ENCODE measurements around the gene GNA14. TPM values are rescaled to one million over a fixed set of nuclear protein-coding genes. Genes with fewer than 3 reads are reported as not detected.
A peak's percentile ranks its signal among the peaks of the same experiment; 100 is the strongest.
"Not testable (repeated sequence)": the region's sequence is repeated elsewhere in the genome, so short reads cannot be mapped to it uniquely, and the experiment has no call there.

Gene GNA14
- total RNA-seq, 1 donor from 2014 or later = 1.2 TPM

GRCh38 chr9:77495834-77496671 is 152.1 kb downstream of the GNA14 start:
- peak; percentile 26 for DNase-seq (ENCODE audit: low spot score)

DNA sequence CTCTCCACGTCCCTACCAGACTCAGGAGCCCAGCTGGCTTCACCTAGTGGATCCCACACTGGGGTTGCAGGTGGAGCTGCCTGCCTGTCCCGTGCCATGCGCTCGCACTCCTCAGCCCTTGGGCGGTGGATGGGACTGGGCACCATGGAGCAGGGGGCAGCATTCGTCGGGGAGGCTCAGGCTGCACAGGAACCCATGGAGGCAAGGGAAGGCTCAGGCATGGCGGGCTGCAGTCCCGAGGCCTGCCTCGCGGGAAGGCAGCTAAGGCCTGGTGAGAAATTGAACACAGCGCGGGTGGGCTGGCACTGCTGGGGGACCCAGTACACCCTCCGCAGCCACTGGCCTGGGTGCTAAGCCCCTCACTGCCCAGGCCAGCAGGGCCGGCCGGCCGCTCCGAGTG is 157.8 kb downstream of the GNA14 start:
- DNase-seq (ENCODE audit: low spot score) = not testable (repeated sequence)

GRCh38 chr9:77489405-77490163 is 158.5 kb downstream of the GNA14 start:
- DNase-seq (ENCODE audit: low spot score) = not testable (repeated sequence)

GRCh38 chr9:77488439-77489126 is 159.5 kb downstream of the GNA14 start:
- DNase-seq (ENCODE audit: low spot score) = no peak

GRCh38 chr9:77486968-77487367 is 161.2 kb downstream of the GNA14 start:
- no peak for DNase-seq (ENCODE audit: low spot score)

GRCh38 chr9:77486463-77486862 is 161.7 kb downstream of the GNA14 start:
- DNase-seq (ENCODE audit: low spot score) = no peak

GRCh38 chr9:77475641-77476473 is 172.3 kb downstream of the GNA14 start:
- no peak for DNase-seq (ENCODE audit: low spot score)

DNA sequence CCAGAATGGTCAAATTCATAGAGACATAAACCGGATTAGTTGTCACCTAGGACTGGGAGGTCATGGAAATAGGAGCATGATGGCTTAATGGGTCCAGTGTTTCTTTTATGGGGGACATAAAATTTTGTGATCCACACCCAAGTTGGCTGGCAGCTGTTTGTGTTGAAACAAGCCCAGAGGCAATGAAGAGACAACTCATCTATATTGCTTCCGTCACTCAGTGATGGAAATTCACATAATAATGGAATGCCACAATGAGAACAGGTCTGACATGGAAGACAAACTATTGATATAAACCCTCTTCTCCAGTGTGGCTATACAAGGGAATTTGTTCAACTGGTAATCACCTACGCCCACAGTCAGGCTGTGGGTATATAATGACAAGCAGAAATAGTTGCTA is 173.2 kb downstream of the GNA14 start:
- DNase-seq (ENCODE audit: low spot score) = no peak

- DNase-seq (ENCODE audit: low spot score) = no peak
These were observed 175.5 kb downstream of the GNA14 start for GRCh38 chr9:77472646-77473045.

DNA sequence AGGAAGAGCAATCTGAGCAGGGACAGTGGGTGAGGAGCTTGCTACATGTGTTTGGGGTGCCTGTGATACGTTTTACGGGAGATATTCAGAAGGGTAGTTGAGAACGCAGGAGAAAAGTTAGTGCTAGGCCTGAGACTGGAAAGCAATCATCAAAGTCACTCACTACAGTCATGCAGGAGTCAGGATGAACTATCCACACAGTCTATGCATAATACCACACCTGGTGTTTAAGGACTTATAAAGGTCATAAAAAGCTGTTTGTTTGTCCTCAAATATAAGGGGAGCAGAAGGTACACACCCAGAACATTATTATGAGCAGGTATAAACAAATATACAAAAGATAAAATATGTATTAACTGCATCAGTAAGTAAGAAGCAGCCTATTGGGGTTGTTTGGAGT is 176.6 kb downstream of the GNA14 start:
- DNase-seq (ENCODE audit: low spot score) = no peak

DNA sequence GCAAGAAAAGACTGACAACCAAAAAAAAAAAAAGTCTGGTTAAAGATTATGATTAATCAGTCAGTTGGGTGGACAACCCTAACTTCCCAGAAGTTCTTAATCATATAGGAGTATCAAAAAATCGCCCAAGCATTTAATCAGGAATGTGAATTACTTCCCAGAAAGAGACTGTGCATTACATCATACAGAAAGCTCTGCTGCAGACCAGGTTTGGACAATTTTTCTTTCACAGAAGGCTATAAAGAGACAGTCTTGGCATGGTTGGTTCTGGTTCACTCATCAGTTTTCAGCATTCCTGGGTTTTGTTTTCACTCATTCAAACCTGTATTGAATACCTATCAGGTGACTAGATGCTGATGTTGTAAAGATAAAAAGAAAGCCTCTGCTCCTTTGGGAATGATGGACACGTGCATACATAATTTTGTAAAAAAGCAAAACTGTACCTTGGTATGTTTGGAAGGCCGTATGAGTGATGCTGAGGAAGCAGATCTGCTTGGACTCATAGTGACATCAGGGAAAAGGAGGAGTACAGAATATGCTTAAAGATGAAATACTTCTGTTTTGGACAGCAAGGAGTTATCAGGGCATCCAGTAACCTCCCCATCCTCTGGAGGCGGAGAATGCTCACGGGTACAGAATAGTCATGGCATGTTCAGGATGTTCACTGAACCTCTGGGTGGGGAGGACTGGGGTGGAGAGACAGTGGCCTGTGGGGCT is 178.4 kb downstream of the GNA14 start:
- DNase-seq (ENCODE audit: low spot score) = peak; percentile 70

GRCh38 chr9:77464661-77465060 is 183.5 kb downstream of the GNA14 start:
- DNase-seq (ENCODE audit: low spot score) = no peak

DNA sequence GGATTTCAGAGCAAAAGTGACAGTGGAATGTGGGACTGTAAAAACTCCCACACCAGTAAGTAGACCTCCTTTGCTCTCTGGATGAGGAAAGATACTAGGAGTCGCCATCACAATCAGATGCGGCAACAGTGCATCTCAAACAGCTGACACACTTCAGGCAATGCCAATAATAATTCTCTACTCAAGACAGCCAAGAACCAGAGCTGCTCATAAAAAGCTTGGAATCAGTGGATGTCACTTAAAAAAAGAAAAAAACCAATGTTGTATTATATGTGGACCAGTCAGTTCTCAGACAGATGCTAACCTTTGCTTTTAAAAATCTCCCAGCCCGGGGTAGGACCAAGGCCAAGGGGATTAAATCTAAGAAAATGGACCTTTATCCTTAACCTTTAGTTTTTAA is 185.0 kb downstream of the GNA14 start:
- DNase-seq (ENCODE audit: low spot score) = peak; percentile 57

DNA sequence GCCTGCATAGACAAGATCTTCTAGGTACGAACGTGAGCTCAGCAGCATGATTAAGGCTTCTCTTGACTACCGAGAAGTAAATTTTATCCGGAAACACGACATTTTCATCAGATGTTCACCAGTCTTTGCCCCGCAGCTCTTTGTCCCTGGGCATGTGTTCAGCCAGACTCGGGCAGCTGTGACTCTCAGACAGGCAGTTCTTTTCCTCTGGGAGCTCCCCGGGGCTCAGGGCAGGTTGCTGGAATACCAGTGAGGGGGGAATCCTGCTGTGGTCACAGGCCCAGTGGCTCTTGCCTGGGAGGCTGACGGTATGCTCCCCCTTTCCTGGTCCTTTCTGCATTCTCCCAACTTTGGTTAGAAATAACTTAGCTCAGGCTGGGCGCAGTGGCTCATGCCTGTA is 186.1 kb downstream of the GNA14 start:
- no peak for DNase-seq (ENCODE audit: low spot score)

DNA sequence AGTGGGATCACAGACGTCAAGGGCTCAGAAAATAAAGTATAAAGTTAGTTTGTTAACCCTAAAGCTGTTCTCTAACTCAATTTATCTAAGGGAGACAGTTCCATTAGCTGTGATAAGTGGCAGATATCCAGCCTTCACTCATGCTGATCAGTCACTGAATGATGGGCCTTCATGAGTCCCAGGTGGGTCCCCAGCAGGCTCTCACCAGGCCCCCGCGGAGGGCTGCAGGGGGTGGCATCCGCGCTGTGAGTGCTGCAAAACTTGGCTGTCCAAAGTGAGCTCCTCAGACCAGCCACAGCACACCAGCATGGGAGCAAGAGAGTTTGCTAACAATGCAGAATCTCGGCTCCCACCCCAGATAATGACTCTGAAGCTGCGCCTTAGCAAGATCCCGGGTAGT is 187.2 kb downstream of the GNA14 start:
- DNase-seq (ENCODE audit: low spot score) = no peak

DNA sequence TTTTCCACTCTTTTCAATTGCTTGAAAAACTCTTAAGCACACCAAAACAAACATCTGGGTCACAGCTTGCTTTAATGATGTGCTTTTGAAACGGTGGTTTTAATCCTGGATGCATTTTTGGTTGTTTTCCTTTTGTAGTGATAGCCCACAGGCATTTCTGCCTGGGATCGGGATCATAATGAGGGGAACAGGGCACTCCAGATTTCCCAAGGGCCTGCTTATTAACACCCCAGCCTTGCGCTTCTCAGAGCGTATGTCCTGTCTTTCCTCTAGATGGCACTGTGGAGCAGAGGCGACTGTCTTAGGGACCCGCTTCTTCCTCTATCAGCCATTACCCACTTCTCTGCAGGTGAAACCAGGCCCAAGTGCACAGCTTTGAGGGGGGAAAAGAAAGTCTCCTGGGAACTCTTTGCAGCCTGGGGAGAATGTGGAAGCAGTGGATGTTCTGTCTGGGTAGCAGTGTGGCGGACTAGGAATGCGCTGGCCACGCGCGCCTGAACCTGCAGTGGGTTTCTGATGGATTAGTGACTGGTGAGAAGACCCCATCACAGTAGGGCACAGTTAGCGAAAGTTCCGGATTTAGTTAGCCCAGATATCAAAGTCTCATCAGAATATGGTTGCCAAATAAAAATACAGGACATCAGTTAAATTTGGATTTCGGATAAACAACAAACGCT is 190.1 kb downstream of the GNA14 start:
- peak; percentile 63 for DNase-seq (ENCODE audit: low spot score)

- DNase-seq (ENCODE audit: low spot score) = peak; percentile 89
These were observed 191.2 kb downstream of the GNA14 start for GRCh38 chr9:77456829-77457437.

- DNase-seq (ENCODE audit: low spot score) = no peak
These were observed 192.7 kb downstream of the GNA14 start for GRCh38 chr9:77455312-77455927.

GRCh38 chr9:77454663-77455062 is 193.5 kb downstream of the GNA14 start:
- DNase-seq (ENCODE audit: low spot score) = no peak
